Measurements from ENCODE around the gene NDOR1. TPM values are rescaled to one million over a fixed set of nuclear protein-coding genes. Genes with fewer than 3 reads are reported as not detected.

Gene NDOR1
- total RNA-seq, 4 donors from 2014 or later = 6.5 to 12.3 (median 8.0) TPM

DNA sequence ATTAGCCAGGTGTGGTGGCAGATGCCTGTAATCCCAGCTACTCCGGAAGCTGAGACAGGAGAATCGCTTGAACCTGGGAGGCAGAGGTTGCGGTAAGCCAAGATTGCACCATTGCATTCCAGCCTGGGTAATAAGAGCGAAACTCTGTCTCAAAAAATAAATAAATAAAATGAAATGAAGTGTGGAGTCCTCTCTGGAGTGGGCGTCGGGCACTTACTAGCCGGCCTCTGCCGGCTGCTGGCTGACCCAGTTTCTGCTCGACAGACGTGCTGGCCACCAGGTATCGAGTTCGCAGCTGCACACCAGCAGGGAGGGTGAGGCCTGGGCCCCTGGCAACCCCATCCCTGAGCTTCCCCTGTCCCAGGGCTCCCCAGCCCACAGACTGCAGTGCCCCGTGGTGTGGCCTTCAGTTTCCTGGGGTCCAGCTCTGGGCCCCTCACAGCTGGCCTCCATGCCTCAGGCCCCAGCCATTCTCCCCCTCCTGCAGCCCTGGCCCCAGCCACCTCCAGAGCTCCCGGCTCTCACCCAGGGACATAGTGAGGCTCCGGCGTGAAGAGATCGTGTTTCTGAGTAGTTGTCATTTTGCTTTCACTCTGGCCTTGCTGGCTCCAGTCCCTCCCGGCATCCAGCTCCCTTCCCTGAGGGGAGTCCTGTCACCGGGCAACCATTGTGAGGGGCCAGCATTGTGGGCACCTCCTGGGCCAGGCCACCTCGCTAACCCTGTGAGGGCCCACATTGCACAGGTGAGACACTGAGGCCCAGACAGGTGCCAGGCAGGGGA, 41.8 kb downstream of the NDOR1 start:
- no peak overlapping the region for H3K4me3 ChIP-seq
- intact Hi-C loops (cut with DNase I) = no loop called here
- no peaks in the 10 kb centered on the region for H3K27me3 ChIP-seq
- H3K4me1 ChIP-seq = peaks cover 22 to 35% (median 23%) of the 10 kb centered on the region in 4 donors
- TF ChIP-seq POLR2A (IDR thresholded peaks at IDR 0.05; ENCODE audit: low read depth) (no peak), EP300 (IDR thresholded peaks at IDR 0.05) (no peak), POLR2AphosphoS5 (IDR thresholded peaks at IDR 0.05) (no peak)
- TF ChIP-seq, protein P1, sequence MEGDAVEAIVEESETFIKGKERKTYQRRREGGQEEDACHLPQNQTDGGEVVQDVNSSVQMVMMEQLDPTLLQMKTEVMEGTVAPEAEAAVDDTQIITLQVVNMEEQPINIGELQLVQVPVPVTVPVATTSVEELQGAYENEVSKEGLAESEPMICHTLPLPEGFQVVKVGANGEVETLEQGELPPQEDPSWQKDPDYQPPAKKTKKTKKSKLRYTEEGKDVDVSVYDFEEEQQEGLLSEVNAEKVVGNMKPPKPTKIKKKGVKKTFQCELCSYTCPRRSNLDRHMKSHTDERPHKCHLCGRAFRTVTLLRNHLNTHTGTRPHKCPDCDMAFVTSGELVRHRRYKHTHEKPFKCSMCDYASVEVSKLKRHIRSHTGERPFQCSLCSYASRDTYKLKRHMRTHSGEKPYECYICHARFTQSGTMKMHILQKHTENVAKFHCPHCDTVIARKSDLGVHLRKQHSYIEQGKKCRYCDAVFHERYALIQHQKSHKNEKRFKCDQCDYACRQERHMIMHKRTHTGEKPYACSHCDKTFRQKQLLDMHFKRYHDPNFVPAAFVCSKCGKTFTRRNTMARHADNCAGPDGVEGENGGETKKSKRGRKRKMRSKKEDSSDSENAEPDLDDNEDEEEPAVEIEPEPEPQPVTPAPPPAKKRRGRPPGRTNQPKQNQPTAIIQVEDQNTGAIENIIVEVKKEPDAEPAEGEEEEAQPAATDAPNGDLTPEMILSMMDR (IDR thresholded peaks at IDR 0.05) = no peak
- no peak for DNase-seq (ENCODE audit: extremely low spot score)
- H3K9me3 ChIP-seq = no peaks in the 10 kb centered on the region
- H3K36me3 ChIP-seq = peaks cover 9 to 18% (median 15%) of the 10 kb centered on the region in 4 donors
- no peak overlapping the region for H3K27ac ChIP-seq (replicated peaks in 1 of 4)
- 83% methylated on average over 9 of the region's 20 CpGs for WGBS

DNA sequence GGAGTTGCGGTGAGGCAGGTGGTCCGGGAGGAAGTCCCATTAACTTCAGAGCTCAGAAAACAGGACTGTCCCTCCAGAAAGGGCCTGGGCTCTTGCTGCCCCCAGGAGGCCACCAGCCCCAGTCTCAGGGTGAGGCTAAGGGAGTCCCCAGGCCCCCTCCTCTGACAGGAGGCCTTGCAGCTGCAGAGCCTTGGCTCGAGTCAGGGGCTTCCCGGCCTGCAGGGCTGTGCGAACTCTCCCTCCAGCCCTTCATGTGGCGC, 42.3 kb downstream of the NDOR1 start:
- H3K36me3 ChIP-seq = peaks cover 4 to 13% (median 9%) of the 10 kb centered on the region in 4 donors
- WGBS = 40% methylated on average over 1 of the region's 6 CpGs
- TF ChIP-seq POLR2A (IDR thresholded peaks at IDR 0.05; ENCODE audit: low read depth) = no peak
- no peak for TF ChIP-seq EP300 (IDR thresholded peaks at IDR 0.05)
- TF ChIP-seq, protein P1 (IDR thresholded peaks at IDR 0.05) = no peak
- TF ChIP-seq POLR2AphosphoS5 (IDR thresholded peaks at IDR 0.05) = no peak
- intact Hi-C loops (cut with DNase I) = no loop called here
- no peak for DNase-seq (ENCODE audit: extremely low spot score)
- H3K27me3 ChIP-seq = no peaks in the 10 kb centered on the region
- H3K4me1 ChIP-seq = peaks cover 17 to 30% (median 18%) of the 10 kb centered on the region in 4 donors
- H3K27ac ChIP-seq (replicated peaks in 1 of 4) = no peak overlapping the region
- no peak overlapping the region for H3K4me3 ChIP-seq
- H3K9me3 ChIP-seq = no peaks in the 10 kb centered on the region

DNA sequence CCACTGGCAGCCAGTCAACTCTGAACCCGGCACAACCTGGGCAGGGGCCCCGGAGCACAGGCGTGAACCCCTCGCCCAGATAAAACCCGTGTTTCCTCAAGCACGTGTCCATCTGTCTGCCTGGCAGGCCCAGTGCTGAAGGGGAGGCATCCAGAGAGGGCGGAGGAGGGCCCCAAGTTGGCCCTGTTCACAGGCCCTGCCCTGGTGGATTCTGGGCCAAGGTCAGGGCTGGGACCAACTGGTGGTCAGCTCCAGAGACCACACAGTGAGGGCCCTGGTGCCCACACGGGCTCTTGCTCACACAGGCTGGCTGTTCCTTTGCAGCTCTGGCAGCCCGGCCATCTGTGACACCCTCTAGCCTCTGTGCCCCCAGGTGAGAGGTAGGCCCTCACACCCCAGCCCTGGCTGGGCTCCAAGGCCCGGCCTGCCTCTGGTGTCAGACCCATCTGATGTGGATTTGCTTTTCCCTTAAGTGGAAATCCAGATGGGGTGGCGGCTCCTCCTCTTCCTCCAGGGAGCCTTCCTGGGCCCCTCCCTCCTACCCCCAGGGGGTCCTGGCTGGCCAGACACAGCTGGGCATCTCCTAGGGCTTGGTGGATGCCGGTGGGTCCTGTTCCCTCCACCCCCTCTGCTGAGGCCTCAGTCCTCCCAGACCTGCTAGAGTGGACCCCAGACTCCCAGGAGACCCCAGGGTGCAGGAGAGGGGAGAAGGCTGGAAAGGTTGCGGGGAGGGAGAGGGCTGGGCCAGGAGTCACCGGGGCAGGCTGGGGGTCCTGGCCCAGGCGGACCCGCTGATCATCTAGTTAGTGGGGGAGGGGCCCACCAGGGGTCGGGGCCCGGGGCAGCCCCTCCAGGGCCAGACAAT, 45.1 kb downstream of the NDOR1 start:
- intact Hi-C loops (cut with DNase I) = no loop called here

DNA sequence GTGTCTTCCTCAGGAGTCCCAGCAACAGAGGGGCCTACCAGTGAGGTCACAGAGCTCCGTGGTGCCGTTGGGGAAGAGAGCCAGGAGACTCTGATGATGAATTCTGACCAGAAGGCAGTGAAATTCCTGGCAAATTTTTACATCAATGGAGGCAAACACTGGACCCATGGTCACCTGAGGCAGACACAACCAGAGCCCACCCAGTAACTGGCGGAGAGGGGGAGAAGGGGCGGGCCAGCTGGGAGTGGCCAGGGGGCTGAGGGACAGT, 45.6 kb downstream of the NDOR1 start, which contains the start of gene STPG3:
Gene STPG3, plus strand, starts transcription at position 93 of the 268 bp plus-strand sequence. Its CDS starts 1 bp downstream, at position 94.
- intact Hi-C loops (cut with DNase I) = no loop called here
- no peak for DNase-seq (ENCODE audit: extremely low spot score)
- Histone ChIP-seq H3K27ac (replicated peaks in 1 of 4) (no peak within 1 kb of the TSS), H3K4me3 (no peak within 1 kb of the TSS), H3K36me3 (peaks cover 0 to 2% (median under 1%) of the 10 kb centered on the region in 4 donors), H3K27me3 (no peaks in the 10 kb centered on the region), H3K9me3 (no peaks in the 10 kb centered on the region), H3K4me1 (peaks cover 14 to 24% (median 19%) of the 10 kb centered on the region in 4 donors)
- WGBS = 75% methylated on average over 4 of the region's 4 CpGs
- TF ChIP-seq POLR2AphosphoS5 (IDR thresholded peaks at IDR 0.05) (no peak), POLR2A (IDR thresholded peaks at IDR 0.05; ENCODE audit: low read depth) (no peak), EP300 (IDR thresholded peaks at IDR 0.05) (no peak)
- TF ChIP-seq, protein P1 (IDR thresholded peaks at IDR 0.05) = no peak

More for the DNA sequence above, 45.1 kb downstream of the NDOR1 start:
- Histone ChIP-seq H3K4me3 (no peak overlapping the region), H3K9me3 (no peaks in the 10 kb centered on the region), H3K36me3 (no peaks in the 10 kb centered on the region), H3K27me3 (no peaks in the 10 kb centered on the region), H3K4me1 (peaks cover 9 to 20% (median 14%) of the 10 kb centered on the region in 4 donors), H3K27ac (replicated peaks in 1 of 4) (no peak overlapping the region)
- no peak for TF ChIP-seq POLR2A (IDR thresholded peaks at IDR 0.05; ENCODE audit: low read depth)
- DNase-seq (ENCODE audit: extremely low spot score) = no peak
- 61% methylated on average over 15 of the region's 18 CpGs for WGBS

Measured in esophagus muscularis mucosa (tissue), 4 donors.